SK-N-MC (cell line): ENCODE data around the gene ANKS1B.

Source experiments
- DNase-seq: peaks from one replicate; pipeline ENCODE4 v3.0.0-alpha.2; 2011; ENCODE audit warnings: low read depth, low spot score
- H3K27ac ChIP-seq: fragments of 200-600 bp; sonication (generic); 2 replicates; pipeline ENCODE4 v1.5.1; 2016; ENCODE audit warnings: mixed run types
- H3K36me3 ChIP-seq: fragments of 200-600 bp; sonication (generic); 2 replicates; pipeline ENCODE4 v1.6.1; 2017; ENCODE audit warnings: antibody characterized with exemption, low read length, mixed read lengths; ENCODE audit not compliant: insufficient read depth
- H3K4me3 ChIP-seq: fragments of 200-600 bp; sonication (generic); 2 replicates; pipeline ENCODE4 v1.5.1; 2016
- H3K9ac ChIP-seq: fragments of 200-600 bp; sonication (generic); 2 replicates; pipeline ENCODE4 v1.8.0; 2017; ENCODE audit warnings: mixed run types, mixed read lengths; ENCODE audit not compliant: insufficient read length
- H3K9me3 ChIP-seq: fragments of 200-600 bp; sonication (generic); 2 replicates; pipeline ENCODE4 v1.6.1; 2017; ENCODE audit warnings: low read depth, mild to moderate bottlenecking, antibody characterized with exemption, low read length, moderate library complexity, mixed read lengths
- EZH2 ChIP-seq: fragments of 200-600 bp; sonication (generic); IDR thresholded peaks from one replicate; pipeline ENCODE4 v1.6.1; 2017; ENCODE audit warnings: antibody characterized with exemption
- FOXP2 ChIP-seq: optimal IDR thresholded peaks from 2 replicates; pipeline ENCODE3; 2011; ENCODE audit warnings: mild to moderate bottlenecking, moderate library complexity; ENCODE audit not compliant: insufficient read depth; ENCODE audit errors: extremely low read length, control extremely low read depth
- POLR2AphosphoS5 ChIP-seq: IDR thresholded peaks from 2 replicates; pipeline ENCODE4 v1.6.1; 2012; ENCODE audit warnings: mild to moderate bottlenecking, low read depth, low read length, borderline replicate concordance

The ANKS1B gene

DNA sequence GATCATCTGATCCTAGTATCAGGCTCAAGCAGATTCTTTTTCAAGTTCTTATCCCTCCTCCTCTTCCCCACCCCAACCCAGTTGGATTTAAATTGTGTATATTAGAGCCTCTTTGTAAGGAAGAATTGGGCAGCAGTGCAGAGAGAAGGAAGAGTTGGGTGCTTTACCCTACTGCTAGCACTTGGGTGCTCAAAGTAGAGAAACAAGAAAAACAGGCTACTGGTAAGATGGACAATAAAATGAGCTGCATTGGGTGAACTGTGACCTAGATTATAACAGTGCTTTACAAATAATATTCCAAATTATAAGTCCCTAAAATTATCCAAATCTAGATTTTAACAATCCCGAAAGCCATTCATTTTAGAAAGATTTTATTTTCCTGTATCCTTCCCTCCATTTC, 700.6 kb downstream of the ANKS1B start:
- no peak for DNase-seq
- no peak overlapping the region for H3K9ac ChIP-seq
- H3K4me3 ChIP-seq: no peak overlapping the region
- H3K27ac ChIP-seq: no peak overlapping the region
- H3K36me3 ChIP-seq: no peaks in the 10 kb centered on the region
- TF ChIP-seq FOXP2 (no peak), POLR2AphosphoS5 (no peak), EZH2 (no peak)
- H3K9me3 ChIP-seq: no peaks in the 10 kb centered on the region

DNA sequence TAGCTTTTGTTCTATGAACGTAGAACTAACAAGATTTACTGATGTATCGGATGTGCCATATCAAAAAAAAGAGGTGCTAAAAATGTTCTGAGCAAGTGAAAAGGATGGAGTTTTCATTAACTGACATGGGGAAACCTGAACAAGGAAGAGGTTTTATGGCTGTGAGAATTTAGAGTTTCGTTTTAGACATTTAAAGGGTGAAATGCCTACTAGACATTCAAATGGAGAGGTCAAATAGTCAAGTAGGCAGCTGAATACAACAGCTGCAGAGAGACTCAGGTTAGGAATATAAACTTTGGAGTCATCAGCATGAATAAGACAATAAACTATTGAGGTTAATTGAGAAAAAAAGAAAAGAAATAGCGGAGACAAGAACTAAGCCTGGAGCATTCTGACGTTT, 702.1 kb downstream of the ANKS1B start:
- Histone ChIP-seq H3K9me3 (no peaks in the 10 kb centered on the region), H3K36me3 (no peaks in the 10 kb centered on the region), H3K9ac (no peak overlapping the region), H3K27ac (no peak overlapping the region), H3K4me3 (no peak overlapping the region)
- TF ChIP-seq POLR2AphosphoS5 (no peak), EZH2 (no peak), FOXP2 (no peak)
- no peak for DNase-seq

DNA sequence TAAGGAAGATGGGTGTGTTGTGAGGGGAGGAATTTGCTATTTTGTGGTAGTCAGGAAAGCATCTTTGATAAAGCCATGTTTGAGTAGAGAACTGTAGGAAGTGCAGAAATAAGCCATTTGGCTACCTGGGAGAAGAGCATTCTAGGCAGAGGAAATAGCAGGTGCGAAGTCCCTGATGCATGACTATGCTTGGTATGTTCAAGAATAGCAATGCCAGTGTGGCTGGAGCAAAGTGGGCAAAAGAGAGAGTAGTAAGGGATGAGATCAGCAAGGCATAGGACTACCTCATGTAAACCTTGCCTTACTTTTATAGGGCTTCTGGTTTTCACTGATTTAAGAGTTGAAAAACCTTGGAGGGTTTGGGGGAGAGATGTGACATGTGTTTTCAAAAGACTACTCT, 702.6 kb downstream of the ANKS1B start:
- no peak for TF ChIP-seq EZH2
- no peak for TF ChIP-seq FOXP2
- TF ChIP-seq POLR2AphosphoS5: no peak
- no peak overlapping the region for H3K27ac ChIP-seq
- H3K36me3 ChIP-seq: no peaks in the 10 kb centered on the region
- no peak overlapping the region for H3K9ac ChIP-seq
- no peaks in the 10 kb centered on the region for H3K9me3 ChIP-seq
- no peak for DNase-seq
- H3K4me3 ChIP-seq: no peak overlapping the region

DNA sequence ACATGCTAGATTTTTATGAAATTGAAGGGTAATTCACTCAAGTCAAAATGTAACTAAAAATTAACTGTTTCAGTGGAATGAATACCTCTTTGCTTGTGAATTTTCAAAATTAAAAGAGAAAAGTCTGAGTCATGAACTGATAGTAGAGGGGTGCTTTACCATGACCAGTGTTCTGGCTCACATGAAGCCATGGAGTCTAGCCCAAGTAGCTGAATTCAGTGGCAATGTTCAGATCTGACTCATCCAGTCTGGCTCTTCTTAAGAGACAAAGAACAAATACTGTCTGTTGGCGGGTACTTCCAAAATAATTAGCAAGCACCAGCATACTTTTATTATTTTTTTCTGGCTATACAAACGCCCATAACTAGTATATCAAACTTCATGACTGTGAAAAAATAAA, 703.5 kb downstream of the ANKS1B start:
- Histone ChIP-seq H3K27ac (no peak overlapping the region), H3K9ac (no peak overlapping the region), H3K9me3 (no peaks in the 10 kb centered on the region), H3K36me3 (no peaks in the 10 kb centered on the region), H3K4me3 (no peak overlapping the region)
- no peak for TF ChIP-seq FOXP2
- no peak for TF ChIP-seq EZH2
- TF ChIP-seq POLR2AphosphoS5: no peak
- no peak for DNase-seq

DNA sequence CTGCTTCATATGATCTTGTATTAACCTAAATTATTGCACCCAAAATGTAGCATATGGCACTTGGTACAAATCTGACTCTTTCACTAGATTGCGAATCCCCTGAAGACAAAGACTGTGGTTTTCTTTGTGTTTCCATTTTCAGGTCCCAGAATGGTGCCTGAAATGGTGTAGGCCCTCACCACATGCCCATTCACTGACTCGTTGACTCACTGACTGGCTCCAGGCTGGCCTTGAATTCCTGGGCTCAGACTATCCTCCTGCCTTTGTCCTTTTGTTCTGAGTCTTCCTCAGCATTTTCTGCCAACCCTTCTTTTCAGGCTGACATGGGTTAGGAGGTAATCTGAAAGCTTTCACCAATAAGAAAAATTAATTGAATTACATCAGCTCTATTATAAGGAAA, 705.8 kb downstream of the ANKS1B start:
- DNase-seq: no peak
- H3K27ac ChIP-seq: no peak overlapping the region
- TF ChIP-seq FOXP2: no peak
- TF ChIP-seq EZH2: no peak
- TF ChIP-seq POLR2AphosphoS5: no peak
- H3K36me3 ChIP-seq: no peaks in the 10 kb centered on the region
- no peak overlapping the region for H3K4me3 ChIP-seq
- no peak overlapping the region for H3K9ac ChIP-seq
- no peaks in the 10 kb centered on the region for H3K9me3 ChIP-seq

DNA sequence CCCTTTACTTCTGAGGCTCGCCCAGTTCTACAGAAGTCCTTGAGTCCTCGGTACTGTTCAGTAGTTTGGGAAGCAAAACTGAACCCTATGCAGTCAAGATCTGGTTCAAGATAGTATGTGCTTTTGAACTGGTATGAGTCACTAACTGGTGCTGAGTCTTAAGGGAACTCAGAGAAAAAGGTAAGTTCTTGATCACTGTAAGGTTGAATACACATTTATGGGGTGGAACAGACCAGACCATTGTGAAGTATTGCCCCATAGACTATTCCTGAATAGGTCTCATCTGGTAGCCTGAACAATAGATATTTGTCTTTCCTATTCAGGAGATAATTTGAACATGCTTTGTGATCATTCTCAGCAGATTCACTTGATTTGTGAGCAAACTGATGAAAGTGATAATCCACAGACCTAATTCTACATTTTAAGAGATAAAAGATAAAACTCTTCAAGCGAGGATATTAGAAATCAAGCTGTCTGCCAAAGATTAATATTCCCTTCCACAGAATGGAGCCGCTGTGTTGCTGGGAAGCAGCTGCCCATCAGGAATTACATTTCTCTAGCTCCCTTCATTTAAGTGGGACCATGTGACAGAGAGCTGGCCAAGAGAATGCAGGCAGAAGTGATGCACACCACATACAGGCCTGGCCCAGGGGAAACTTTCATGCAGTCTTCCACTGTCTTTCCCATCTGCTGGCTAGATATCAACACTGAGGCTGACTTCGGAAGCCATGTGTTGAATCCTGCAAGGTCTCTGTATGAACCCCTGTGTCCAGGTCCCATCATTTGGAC, 707.0 kb downstream of the ANKS1B start:
- Histone ChIP-seq H3K9ac (no peak overlapping the region), H3K9me3 (no peaks in the 10 kb centered on the region), H3K4me3 (no peak overlapping the region), H3K27ac (no peak overlapping the region), H3K36me3 (no peaks in the 10 kb centered on the region)
- TF ChIP-seq POLR2AphosphoS5 (no peak), EZH2 (no peak), FOXP2 (no peak)
- no peak for DNase-seq

DNA sequence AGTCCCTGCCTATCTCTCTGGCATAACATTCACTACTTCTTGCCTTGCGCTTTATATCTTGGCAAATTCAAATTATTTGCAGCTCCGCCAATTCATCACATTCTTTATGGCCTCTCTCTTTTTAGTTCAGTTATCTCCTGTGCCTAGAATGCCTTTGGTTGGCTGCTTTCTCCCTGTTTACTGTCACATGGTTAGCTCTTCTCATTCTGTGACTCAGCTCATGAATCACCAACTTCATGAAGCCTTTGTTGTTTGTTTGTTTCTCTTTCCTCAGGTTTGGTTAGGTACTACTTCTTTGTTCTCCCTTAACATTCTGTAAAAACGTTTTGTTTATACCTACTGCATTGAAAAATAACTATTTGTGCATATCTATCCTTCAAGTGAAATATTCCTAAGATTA, 713.7 kb downstream of the ANKS1B start:
- Histone ChIP-seq H3K36me3 (no peaks in the 10 kb centered on the region), H3K4me3 (no peak overlapping the region), H3K9me3 (no peaks in the 10 kb centered on the region), H3K27ac (no peak overlapping the region), H3K9ac (no peak overlapping the region)
- no peak for DNase-seq
- TF ChIP-seq FOXP2 (no peak), EZH2 (no peak), POLR2AphosphoS5 (no peak)

DNA sequence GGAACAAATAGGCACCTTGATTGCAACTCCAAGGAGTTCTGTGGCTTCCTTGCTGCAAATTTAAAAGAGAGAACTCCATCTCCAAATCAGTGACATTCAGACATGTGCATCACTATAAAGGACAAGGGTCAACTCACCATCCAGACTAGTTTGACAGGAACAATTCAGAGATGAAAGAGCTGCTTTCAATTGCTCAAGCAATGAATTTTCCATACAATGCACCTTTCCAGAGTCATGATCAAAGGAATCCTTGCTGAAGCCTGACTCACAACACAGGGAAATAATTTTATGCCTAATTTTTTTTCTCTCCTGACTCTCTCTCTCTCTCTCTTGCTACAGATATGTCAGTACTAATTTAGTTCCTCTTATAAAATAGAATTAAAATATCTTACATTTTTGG, 717.7 kb downstream of the ANKS1B start:
- no peak for DNase-seq
- no peaks in the 10 kb centered on the region for H3K36me3 ChIP-seq
- TF ChIP-seq EZH2: no peak
- no peak for TF ChIP-seq FOXP2
- no peak for TF ChIP-seq POLR2AphosphoS5

DNA sequence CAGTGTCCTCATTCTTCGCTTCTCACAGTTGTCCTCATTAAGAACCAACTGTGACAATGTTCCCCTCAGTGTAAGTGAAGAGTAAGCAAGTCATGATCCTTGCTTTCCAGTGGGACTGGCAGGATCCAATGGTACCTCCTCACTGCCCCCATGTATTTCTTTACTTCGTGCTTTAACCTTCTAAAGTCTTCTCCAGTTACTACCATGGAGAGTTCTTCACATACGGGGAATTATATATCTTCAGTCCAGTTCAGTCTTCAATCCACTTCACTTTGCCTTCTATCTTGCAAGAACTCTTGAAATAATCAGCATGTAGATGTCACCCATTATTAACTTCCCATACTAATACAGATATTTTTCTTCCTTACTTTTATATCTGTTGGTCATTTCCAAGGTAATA, 719.1 kb downstream of the ANKS1B start:
- H3K27ac ChIP-seq: no peak overlapping the region
- H3K36me3 ChIP-seq: no peaks in the 10 kb centered on the region
- DNase-seq: no peak
- no peaks in the 10 kb centered on the region for H3K9me3 ChIP-seq
- H3K4me3 ChIP-seq: no peak overlapping the region
- TF ChIP-seq FOXP2: no peak
- no peak for TF ChIP-seq EZH2
- TF ChIP-seq POLR2AphosphoS5: no peak
- no peak overlapping the region for H3K9ac ChIP-seq

More for the DNA sequence above, 717.7 kb downstream of the ANKS1B start:
- H3K9me3 ChIP-seq: no peaks in the 10 kb centered on the region
- H3K4me3 ChIP-seq: no peak overlapping the region
- H3K27ac ChIP-seq: no peak overlapping the region
- H3K9ac ChIP-seq: no peak overlapping the region
